HCT116 (cell line): ENCODE results near the gene RNF144B.

ENCODE experiments used
- CTCF ChIP-seq, 3 experiments: fragments of 200-600 bp in 1 of 3; sonication (generic) in 1 of 3; IDR thresholded peaks in 2 of 3; conservative IDR thresholded peaks in 1 of 3; 2 replicates each; pipeline ENCODE4 v1.5.1; 2012 to 2017; ENCODE audit warnings: low read depth in 2 of 3, low read length in 2 of 3, antibody characterized with exemption in 1 of 3, borderline replicate concordance in 1 of 3, control low read depth in 1 of 3, mild to moderate bottlenecking in 1 of 3, mixed read lengths in 1 of 3, mixed run types in 1 of 3, moderate library complexity in 1 of 3; ENCODE audit not compliant: insufficient read depth in 1 of 3
- EGR1 ChIP-seq: IDR thresholded peaks from 2 replicates; pipeline ENCODE4 v1.6.1; 2012; ENCODE audit warnings: low read depth
- EZH2 ChIP-seq: fragments of 200-600 bp; sonication (generic); IDR thresholded peaks from 2 replicates; pipeline ENCODE4 v1.6.1; 2017; ENCODE audit warnings: antibody characterized with exemption, mixed run types
- EZH2phosphoT487 ChIP-seq: fragments of 200-600 bp; IDR thresholded peaks from 2 replicates; pipeline ENCODE4 v1.6.1; 2018; ENCODE audit warnings: antibody characterized with exemption, borderline replicate concordance
- JUND ChIP-seq: IDR thresholded peaks from 2 replicates; pipeline ENCODE4 v1.6.1; 2012
- POLR2A ChIP-seq: IDR thresholded peaks from 2 replicates; pipeline ENCODE4 v1.7.0; 2011; ENCODE audit warnings: borderline replicate concordance; ENCODE audit not compliant: insufficient read depth, insufficient read length; ENCODE audit errors: extremely low read depth
- POLR2AphosphoS5 ChIP-seq: IDR thresholded peaks from 2 replicates; pipeline ENCODE4 v1.6.1; 2011; ENCODE audit warnings: mild to moderate bottlenecking, low read depth, low read length, moderate library complexity
- RAD21 ChIP-seq: IDR thresholded peaks from 2 replicates; pipeline ENCODE4 v1.6.1; 2012; ENCODE audit warnings: low read depth, mild to moderate bottlenecking
- SIN3A ChIP-seq: IDR thresholded peaks from 2 replicates; pipeline ENCODE4 v1.6.1; 2012; ENCODE audit warnings: low read depth
- SP1 ChIP-seq: IDR thresholded peaks from 2 replicates; pipeline ENCODE4 v1.6.1; 2012; ENCODE audit warnings: low read depth
- YY1 ChIP-seq: IDR thresholded peaks from 2 replicates; pipeline ENCODE4 v1.6.1; 2011; ENCODE audit warnings: low read length, low read depth, moderate library complexity, mild to moderate bottlenecking; ENCODE audit not compliant: insufficient replicate concordance; ENCODE audit errors: extremely low read depth
- ZNF274 ChIP-seq: fragments of 200-500 bp; sonication (Bioruptor generic); IDR thresholded peaks from 2 replicates; pipeline ENCODE4 v1.6.1; 2014; ENCODE audit warnings: mild to moderate bottlenecking, low read depth, low read length, inconsistent platforms
- TF ChIP-seq, protein P1 (sequence below): IDR thresholded peaks from 2 replicates; pipeline ENCODE4 v1.6.1; 2012
- TF ChIP-seq, protein P2 (sequence below): IDR thresholded peaks from 2 replicates; pipeline ENCODE4 v1.6.1; 2011; ENCODE audit warnings: mild to moderate bottlenecking, low read length, moderate library complexity; ENCODE audit not compliant: insufficient replicate concordance; ENCODE audit errors: extremely low read depth

- TF ChIP-seq EZH2phosphoT487 = no peak
- no peak for TF ChIP-seq POLR2A
- no peak for TF ChIP-seq CTCF (IDR thresholded peaks at IDR 0.05 in 2 of 3, conservative IDR thresholded peaks at IDR 0.05 in 1 of 3; ENCODE audit: borderline replicate concordance in 1 of 3, insufficient read depth in 1 of 3, low read depth in 2 of 3, low read length in 2 of 3)
- no peak for TF ChIP-seq EGR1
- TF ChIP-seq, protein P1, sequence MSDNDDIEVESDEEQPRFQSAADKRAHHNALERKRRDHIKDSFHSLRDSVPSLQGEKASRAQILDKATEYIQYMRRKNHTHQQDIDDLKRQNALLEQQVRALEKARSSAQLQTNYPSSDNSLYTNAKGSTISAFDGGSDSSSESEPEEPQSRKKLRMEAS = no peak
- no peak for TF ChIP-seq EZH2
- TF ChIP-seq POLR2AphosphoS5 = no peak
- no peak for TF ChIP-seq RAD21
- TF ChIP-seq YY1 = no peak
- no peak for TF ChIP-seq JUND
- TF ChIP-seq SIN3A = no peak
- TF ChIP-seq ZNF274 = no peak
- TF ChIP-seq, protein P2, sequence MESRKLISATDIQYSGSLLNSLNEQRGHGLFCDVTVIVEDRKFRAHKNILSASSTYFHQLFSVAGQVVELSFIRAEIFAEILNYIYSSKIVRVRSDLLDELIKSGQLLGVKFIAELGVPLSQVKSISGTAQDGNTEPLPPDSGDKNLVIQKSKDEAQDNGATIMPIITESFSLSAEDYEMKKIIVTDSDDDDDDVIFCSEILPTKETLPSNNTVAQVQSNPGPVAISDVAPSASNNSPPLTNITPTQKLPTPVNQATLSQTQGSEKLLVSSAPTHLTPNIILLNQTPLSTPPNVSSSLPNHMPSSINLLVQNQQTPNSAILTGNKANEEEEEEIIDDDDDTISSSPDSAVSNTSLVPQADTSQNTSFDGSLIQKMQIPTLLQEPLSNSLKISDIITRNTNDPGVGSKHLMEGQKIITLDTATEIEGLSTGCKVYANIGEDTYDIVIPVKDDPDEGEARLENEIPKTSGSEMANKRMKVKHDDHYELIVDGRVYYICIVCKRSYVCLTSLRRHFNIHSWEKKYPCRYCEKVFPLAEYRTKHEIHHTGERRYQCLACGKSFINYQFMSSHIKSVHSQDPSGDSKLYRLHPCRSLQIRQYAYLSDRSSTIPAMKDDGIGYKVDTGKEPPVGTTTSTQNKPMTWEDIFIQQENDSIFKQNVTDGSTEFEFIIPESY = no peak
- no peak for TF ChIP-seq SP1
Observed at GRCh38 chr6:18363746-18364145, 23.4 kb upstream of the RNF144B start.
